GM23248 (cell line): Measurements from ENCODE around the gene ANKRD13C. TPM values are rescaled to one million over a fixed set of nuclear protein-coding genes. Genes with fewer than 3 reads are reported as not detected.
"Not testable (repeated sequence)": the region's sequence is repeated elsewhere in the genome, so short reads cannot be mapped to it uniquely, and the experiment has no call there.

Experiments
- DNase-seq: peaks from one replicate; pipeline ENCODE4 v3.0.0-alpha.2; 2015
- H2AFZ ChIP-seq: fragments of 200-600 bp; sonication (generic); 2 replicates; pipeline ENCODE4 v1.6.1; 2016; ENCODE audit warnings: antibody characterized with exemption
- H3F3A ChIP-seq: fragments of 200-600 bp; sonication (generic); 2 replicates; pipeline ENCODE4 v1.6.1; 2016; ENCODE audit warnings: mild to moderate bottlenecking, antibody characterized with exemption, mixed run types; ENCODE audit not compliant: insufficient read depth
- H3K27ac ChIP-seq: fragments of 200-600 bp; sonication (generic); 2 replicates; pipeline ENCODE4 v1.5.1; 2016; ENCODE audit warnings: mild to moderate bottlenecking
- H3K27me3 ChIP-seq: fragments of 200-600 bp; sonication (generic); replicated peaks from 2 replicates; pipeline ENCODE4 v1.6.1; 2016; ENCODE audit warnings: mild to moderate bottlenecking; ENCODE audit not compliant: insufficient read depth
- H3K36me3 ChIP-seq: fragments of 200-600 bp; sonication (generic); 2 replicates; pipeline ENCODE4 v1.6.1; 2016; ENCODE audit warnings: low read depth, mild to moderate bottlenecking
- H3K4me1 ChIP-seq: fragments of 200-600 bp; sonication (generic); 2 replicates; pipeline ENCODE4 v1.6.1; 2016; ENCODE audit warnings: mild to moderate bottlenecking; ENCODE audit not compliant: insufficient read depth
- H3K4me2 ChIP-seq: fragments of 200-600 bp; sonication (generic); one replicate; pipeline ENCODE4 v1.6.1; 2016; ENCODE audit warnings: mild to moderate bottlenecking; ENCODE audit not compliant: unreplicated experiment
- H3K4me3 ChIP-seq: fragments of 200-600 bp; sonication (generic); 2 replicates; pipeline ENCODE4 v1.5.1; 2016; ENCODE audit warnings: mild to moderate bottlenecking
- H3K79me2 ChIP-seq: fragments of 200-600 bp; sonication (generic); 2 replicates; pipeline ENCODE4 v1.6.1; 2016; ENCODE audit warnings: mild to moderate bottlenecking; ENCODE audit not compliant: insufficient read depth
- H3K9ac ChIP-seq: fragments of 200-600 bp; sonication (generic); 2 replicates; pipeline ENCODE4 v1.6.1; 2016; ENCODE audit warnings: mild to moderate bottlenecking
- H3K9me2 ChIP-seq: fragments of 200-600 bp; sonication (generic); 2 replicates; pipeline ENCODE4 v1.6.1; 2016; ENCODE audit warnings: mixed run types, mild to moderate bottlenecking, moderate library complexity; ENCODE audit not compliant: insufficient read depth
- H3K9me3 ChIP-seq: fragments of 200-600 bp; sonication (generic); one replicate; pipeline ENCODE4 v1.6.1; 2017; ENCODE audit warnings: low read depth
- H4K20me1 ChIP-seq: fragments of 200-600 bp; sonication (generic); 2 replicates; pipeline ENCODE4 v1.6.0; 2016; ENCODE audit not compliant: insufficient read depth
- EZH2 ChIP-seq: fragments of 200-600 bp; sonication (generic); IDR thresholded peaks from 2 replicates; pipeline ENCODE4 v1.6.1; 2018; ENCODE audit warnings: antibody characterized with exemption, mild to moderate bottlenecking; ENCODE audit not compliant: insufficient read depth, poor library complexity, severe bottlenecking
- EZH2phosphoT487 ChIP-seq: fragments of 200-600 bp; sonication (generic); IDR thresholded peaks from 2 replicates; pipeline ENCODE4 v1.6.1; 2018; ENCODE audit warnings: antibody characterized with exemption, moderate library complexity, mild to moderate bottlenecking, low read depth; ENCODE audit not compliant: insufficient read depth
- WGBS, 2 experiments: methylation state at CpG; one replicate each; pipeline ENCODE4 v1.1.6; 2015 to 2017; ENCODE audit warnings: low lambda C conversion rate in 2 of 2, low coverage in 1 of 2; ENCODE audit errors: missing lambda C conversion rate in 2 of 2; 5-methylcytosine and 5-hydroxymethylcytosine counted together
- in situ Hi-C: fragments of 300-500 bp; cut with MboI; formaldehyde crosslinking; loops from 2 replicates; pipeline ENCODE4 v1.15.0; 2020
- polyA plus RNA-seq: library from polyadenylated mRNA; unstranded; fragments of >200 nt; fragmentation: Nextera tagmentation; extraction: Ambion mirVana; gene quantifications from 2 replicates; pipeline ENCODE4 v1.2.1, GENCODE V29; 2016
- total RNA-seq: library from RNA; depleted of rRNA; stranded (reverse); fragments of >200 nt; shearing (Covaris generic); gene quantifications from 2 replicates; pipeline ENCODE4 v1.2.3, GENCODE V29; 2014

Gene ANKRD13C
- total and polyA plus RNA-seq, 2 experiments from 2014 or later, result 28.6 to 33.4 TPM

- no peak for DNase-seq
- Histone ChIP-seq H3K4me1 (no peaks in the 10 kb centered on the region), H3F3A (no peaks in the 10 kb centered on the region), H3K27ac (no peak overlapping the region), H3K36me3 (no peaks in the 10 kb centered on the region), H3K9me2 (no peaks in the 10 kb centered on the region), H2AFZ (no peak overlapping the region), H3K9ac (no peak overlapping the region), H4K20me1 (no peaks in the 10 kb centered on the region), H3K4me2 (no peak overlapping the region), H3K27me3 (no peaks in the 10 kb centered on the region), H3K4me3 (no peak overlapping the region), H3K9me3 (no peaks in the 10 kb centered on the region), H3K79me2 (no peaks in the 10 kb centered on the region)
- 90 to 92% methylated on average over 6 of the region's 6 CpGs for WGBS, 2 experiments
- TF ChIP-seq EZH2phosphoT487, result no peak
- in situ Hi-C loops, result no loop called here
Measured at GRCh38 chr1:70385477-70385876, 31.0 kb upstream of the ANKRD13C start.

DNA sequence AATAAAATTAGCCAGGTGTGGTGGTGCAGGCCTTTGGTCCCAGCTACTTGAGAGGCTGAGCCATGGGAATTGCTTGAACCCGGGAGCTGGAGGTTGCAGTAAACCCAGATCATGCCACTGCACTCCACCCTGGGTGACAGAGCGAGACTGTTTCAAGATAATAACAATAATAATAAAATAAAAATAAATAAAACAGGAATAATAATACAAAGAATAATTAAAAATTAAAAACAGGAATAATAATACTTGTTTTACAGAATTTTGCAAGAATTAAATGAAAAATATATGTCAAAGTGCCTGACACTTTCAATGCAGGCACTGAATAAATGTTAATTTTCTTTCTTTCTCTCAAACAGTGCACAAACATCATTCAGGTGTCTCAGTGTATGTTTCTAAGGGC is 30.0 kb upstream of the ANKRD13C start:
- Histone ChIP-seq H2AFZ (no peak overlapping the region), H3K4me3 (no peak overlapping the region), H3K4me1 (no peaks in the 10 kb centered on the region), H3K9me3 (no peaks in the 10 kb centered on the region), H3K9me2 (no peaks in the 10 kb centered on the region), H3F3A (no peaks in the 10 kb centered on the region), H3K4me2 (no peak overlapping the region), H4K20me1 (no peaks in the 10 kb centered on the region), H3K27me3 (no peaks in the 10 kb centered on the region), H3K27ac (no peak overlapping the region), H3K9ac (no peak overlapping the region), H3K36me3 (no peaks in the 10 kb centered on the region), H3K79me2 (no peaks in the 10 kb centered on the region)
- DNase-seq, result no peak
- WGBS, 2 experiments, result 83 to 92% methylated on average over 2 of the region's 2 CpGs
- TF ChIP-seq EZH2phosphoT487 (no peak), EZH2 (no peak)
- in situ Hi-C loops, result no loop called here

- DNase-seq, result no peak
- TF ChIP-seq EZH2phosphoT487 (no peak), EZH2 (no peak)
- Histone ChIP-seq H3K4me3 (no peak overlapping the region), H3K4me2 (no peak overlapping the region), H3K36me3 (no peaks in the 10 kb centered on the region), H3K9ac (no peak overlapping the region), H3K9me2 (no peaks in the 10 kb centered on the region), H3K27ac (no peak overlapping the region), H3K79me2 (no peaks in the 10 kb centered on the region), H3K9me3 (no peaks in the 10 kb centered on the region), H2AFZ (no peak overlapping the region), H4K20me1 (no peaks in the 10 kb centered on the region), H3F3A (no peaks in the 10 kb centered on the region), H3K27me3 (no peaks in the 10 kb centered on the region), H3K4me1 (no peaks in the 10 kb centered on the region)
- 94 to 96% methylated on average over 3 of the region's 3 CpGs for WGBS, 2 experiments
- in situ Hi-C loops, result no loop called here
Measured at GRCh38 chr1:70383483-70383882, 29.0 kb upstream of the ANKRD13C start.

DNA sequence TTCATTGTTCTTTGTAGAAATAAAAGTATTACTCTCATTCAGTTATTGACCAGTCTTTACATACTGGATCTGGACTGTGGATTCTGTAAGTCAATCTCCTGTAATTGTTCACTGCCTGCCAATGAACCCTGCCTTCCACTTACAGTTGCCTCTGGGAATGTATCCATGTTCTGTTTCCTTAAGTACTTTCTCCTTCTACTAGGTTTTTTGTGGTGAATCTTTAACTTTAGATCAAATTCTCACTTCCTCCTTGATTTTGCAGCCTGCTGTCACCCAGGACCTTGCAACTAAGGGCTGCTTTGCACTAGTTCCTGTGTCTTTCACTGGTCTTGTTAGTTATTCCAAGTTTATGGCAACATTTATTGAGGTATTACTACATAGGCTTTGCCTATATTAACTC is 28.2 kb upstream of the ANKRD13C start:
- Histone ChIP-seq H3F3A (no peaks in the 10 kb centered on the region), H3K27ac (no peak overlapping the region), H3K9me2 (no peaks in the 10 kb centered on the region), H2AFZ (no peak overlapping the region), H3K4me1 (no peaks in the 10 kb centered on the region), H3K36me3 (no peaks in the 10 kb centered on the region), H4K20me1 (no peaks in the 10 kb centered on the region), H3K9ac (no peak overlapping the region), H3K27me3 (no peaks in the 10 kb centered on the region), H3K4me2 (no peak overlapping the region), H3K79me2 (no peaks in the 10 kb centered on the region), H3K4me3 (no peak overlapping the region), H3K9me3 (no peaks in the 10 kb centered on the region)
- TF ChIP-seq EZH2phosphoT487 (no peak), EZH2 (no peak)
- DNase-seq, result no peak
- in situ Hi-C loops, result no loop called here

- Histone ChIP-seq H3K9me3 (no peaks in the 10 kb centered on the region), H3K9ac (no peak overlapping the region), H3K27ac (no peak overlapping the region), H2AFZ (no peak overlapping the region), H3K4me1 (no peaks in the 10 kb centered on the region), H3K79me2 (no peaks in the 10 kb centered on the region), H3K4me2 (no peak overlapping the region), H4K20me1 (no peaks in the 10 kb centered on the region), H3K9me2 (no peaks in the 10 kb centered on the region), H3F3A (no peaks in the 10 kb centered on the region), H3K4me3 (no peak overlapping the region), H3K36me3 (no peaks in the 10 kb centered on the region), H3K27me3 (no peaks in the 10 kb centered on the region)
- 87 to 90% methylated on average over 6 of the region's 6 CpGs for WGBS, 2 experiments
- no peak for DNase-seq
- in situ Hi-C loops, result no loop called here
- TF ChIP-seq EZH2phosphoT487 (no peak), EZH2 (no peak)
Measured at GRCh38 chr1:70376196-70376595, 21.7 kb upstream of the ANKRD13C start.

- H3K9me2 ChIP-seq, H3K4me1 ChIP-seq, H3F3A ChIP-seq, H2AFZ ChIP-seq, H3K4me3 ChIP-seq, H3K9me3 ChIP-seq, H3K9ac ChIP-seq, in situ Hi-C loops, H3K79me2 ChIP-seq, H3K27me3 ChIP-seq, H3K36me3 ChIP-seq, DNase-seq, H4K20me1 ChIP-seq, H3K27ac ChIP-seq, H3K4me2 ChIP-seq: not testable (repeated sequence)
- 90 to 93% methylated on average over 2 of the region's 2 CpGs for WGBS, 2 experiments
Measured at GRCh38 chr1:70373580-70373979, 19.1 kb upstream of the ANKRD13C start.
